ENCODE measurements around the gene RNF144A.

DNA sequence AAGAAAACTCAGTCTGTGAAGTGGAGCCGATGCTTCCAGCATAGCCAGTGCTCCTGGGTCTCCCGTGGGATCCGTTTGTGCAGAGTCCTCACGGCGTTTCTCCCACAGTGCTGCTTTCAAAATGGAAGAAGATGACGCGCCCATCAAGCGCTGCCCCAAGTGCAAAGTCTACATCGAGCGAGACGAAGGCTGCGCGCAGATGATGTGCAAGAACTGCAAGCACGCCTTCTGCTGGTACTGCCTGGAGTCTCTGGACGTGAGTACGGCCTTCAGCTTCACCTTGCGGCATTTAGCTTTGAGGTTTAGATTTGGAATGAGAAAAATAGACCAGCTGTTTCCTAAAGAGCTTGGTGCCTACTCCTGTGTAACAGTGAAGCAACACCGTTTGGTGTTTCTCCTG lies 107.0 kb downstream of the RNF144A start:
- TF ChIP-seq, protein P1, sequence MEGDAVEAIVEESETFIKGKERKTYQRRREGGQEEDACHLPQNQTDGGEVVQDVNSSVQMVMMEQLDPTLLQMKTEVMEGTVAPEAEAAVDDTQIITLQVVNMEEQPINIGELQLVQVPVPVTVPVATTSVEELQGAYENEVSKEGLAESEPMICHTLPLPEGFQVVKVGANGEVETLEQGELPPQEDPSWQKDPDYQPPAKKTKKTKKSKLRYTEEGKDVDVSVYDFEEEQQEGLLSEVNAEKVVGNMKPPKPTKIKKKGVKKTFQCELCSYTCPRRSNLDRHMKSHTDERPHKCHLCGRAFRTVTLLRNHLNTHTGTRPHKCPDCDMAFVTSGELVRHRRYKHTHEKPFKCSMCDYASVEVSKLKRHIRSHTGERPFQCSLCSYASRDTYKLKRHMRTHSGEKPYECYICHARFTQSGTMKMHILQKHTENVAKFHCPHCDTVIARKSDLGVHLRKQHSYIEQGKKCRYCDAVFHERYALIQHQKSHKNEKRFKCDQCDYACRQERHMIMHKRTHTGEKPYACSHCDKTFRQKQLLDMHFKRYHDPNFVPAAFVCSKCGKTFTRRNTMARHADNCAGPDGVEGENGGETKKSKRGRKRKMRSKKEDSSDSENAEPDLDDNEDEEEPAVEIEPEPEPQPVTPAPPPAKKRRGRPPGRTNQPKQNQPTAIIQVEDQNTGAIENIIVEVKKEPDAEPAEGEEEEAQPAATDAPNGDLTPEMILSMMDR (IDR thresholded peaks at IDR 0.05), result no peak
- TF ChIP-seq POLR2A (IDR thresholded peaks at IDR 0.05), result no peak
